Measurements from ENCODE around the gene DEPDC5. TPM values are rescaled to one million over a fixed set of nuclear protein-coding genes. Genes with fewer than 3 reads are reported as not detected.

DEPDC5 gene
- total RNA-seq, 2 donors from 2014 or later, result 31.9 to 43.2 TPM

- no peak for TF ChIP-seq CTCF (conservative IDR thresholded peaks at IDR 0.05)
- Histone ChIP-seq H3K4me3 (ENCODE audit: low read length) (no peak overlapping the region), H3K9me3 (ENCODE audit: control insufficient read depth, low read length) (no peaks in the 10 kb centered on the region), H3K4me1 (ENCODE audit: control insufficient read depth, insufficient read depth, low read length) (no peaks in the 10 kb centered on the region), H3K36me3 (ENCODE audit: control insufficient read depth, insufficient read depth, low read length) (peaks cover 49% of the 10 kb centered on the region), H3K27me3 (ENCODE audit: control insufficient read depth, insufficient read depth, low read length, poor library complexity, severe bottlenecking) (no peaks in the 10 kb centered on the region), H3K27ac (ENCODE audit: low read depth, low read length) (peak overlapping the region; percentile 49), H3K9ac (ENCODE audit: extremely low read depth, low read length, poor library complexity, severe bottlenecking) (no peak overlapping the region)
- 75 to 93% methylated on average over 5 to 6 of the region's 6 CpGs for WGBS, 2 experiments (ENCODE audit: insufficient coverage in 1 of 2, insufficient read length in 1 of 2)
- Mint-ChIP-seq H3K36me3 (ENCODE audit: low read depth) (peaks cover 54% of the 10 kb centered on the region), H3K4me3 (no peak overlapping the region), H3K27ac (no peak overlapping the region), H3K4me1 (peaks cover 5% of the 10 kb centered on the region), H3K27me3 (ENCODE audit: insufficient read depth) (no peaks in the 10 kb centered on the region), H3K9me3 (no peaks in the 10 kb centered on the region)
- DNase-seq, result no peak
These were observed 72.6 kb downstream of the DEPDC5 start for GRCh38 chr22:31826443-31826842.

- Histone ChIP-seq H3K9me3 (ENCODE audit: control insufficient read depth, low read length) (no peaks in the 10 kb centered on the region), H3K27ac (ENCODE audit: low read depth, low read length) (no peak overlapping the region), H3K27me3 (ENCODE audit: control insufficient read depth, insufficient read depth, low read length, poor library complexity, severe bottlenecking) (no peaks in the 10 kb centered on the region), H3K36me3 (ENCODE audit: control insufficient read depth, insufficient read depth, low read length) (peaks cover 37% of the 10 kb centered on the region), H3K4me1 (ENCODE audit: control insufficient read depth, insufficient read depth, low read length) (no peaks in the 10 kb centered on the region), H3K9ac (ENCODE audit: extremely low read depth, low read length, poor library complexity, severe bottlenecking) (no peak overlapping the region), H3K4me3 (ENCODE audit: low read length) (no peak overlapping the region)
- no peaks in the 10 kb centered on the region for H3K4me1 Mint-ChIP-seq
- no peaks in the 10 kb centered on the region for H3K27me3 Mint-ChIP-seq (ENCODE audit: insufficient read depth)
- no peak for TF ChIP-seq CTCF (conservative IDR thresholded peaks at IDR 0.05)
- no peak overlapping the region for H3K27ac Mint-ChIP-seq
- DNase-seq, result no peak
- WGBS, 2 experiments (ENCODE audit: insufficient coverage in 1 of 2, insufficient read length in 1 of 2), result 93 to 95% methylated on average over 2 to 5 of the region's 5 CpGs
- peaks cover 47% of the 10 kb centered on the region for H3K36me3 Mint-ChIP-seq (ENCODE audit: low read depth)
- H3K9me3 Mint-ChIP-seq, result no peaks in the 10 kb centered on the region
- H3K4me3 Mint-ChIP-seq, result no peak overlapping the region
These were observed 74.9 kb downstream of the DEPDC5 start for GRCh38 chr22:31828739-31829138.

- no peak overlapping the region for H3K4me3 Mint-ChIP-seq
- TF ChIP-seq CTCF (conservative IDR thresholded peaks at IDR 0.05), result no peak
- no peak overlapping the region for H3K27ac Mint-ChIP-seq
- no peaks in the 10 kb centered on the region for H3K9me3 ChIP-seq (ENCODE audit: control insufficient read depth, low read length)
- peaks cover 29% of the 10 kb centered on the region for H3K36me3 ChIP-seq (ENCODE audit: control insufficient read depth, insufficient read depth, low read length)
- no peak overlapping the region for H3K27ac ChIP-seq (ENCODE audit: low read depth, low read length)
- H3K4me3 ChIP-seq (ENCODE audit: low read length), result no peak overlapping the region
- no peak overlapping the region for H3K9ac ChIP-seq (ENCODE audit: extremely low read depth, low read length, poor library complexity, severe bottlenecking)
- H3K9me3 Mint-ChIP-seq, result no peaks in the 10 kb centered on the region
- H3K4me1 Mint-ChIP-seq, result no peaks in the 10 kb centered on the region
- 94 to 100% methylated on average over 1 of the region's 1 CpG for WGBS, 2 experiments (ENCODE audit: insufficient coverage in 1 of 2, insufficient read length in 1 of 2)
- H3K27me3 Mint-ChIP-seq (ENCODE audit: insufficient read depth), result no peaks in the 10 kb centered on the region
- no peaks in the 10 kb centered on the region for H3K4me1 ChIP-seq (ENCODE audit: control insufficient read depth, insufficient read depth, low read length)
- H3K27me3 ChIP-seq (ENCODE audit: control insufficient read depth, insufficient read depth, low read length, poor library complexity, severe bottlenecking), result no peaks in the 10 kb centered on the region
- no peak for DNase-seq
- H3K36me3 Mint-ChIP-seq (ENCODE audit: low read depth), result peaks cover 44% of the 10 kb centered on the region
These were observed 75.7 kb downstream of the DEPDC5 start for GRCh38 chr22:31829505-31829904.
